Ramos (cell line): ENCODE results near the gene TMEM154.

Source experiments
- in situ Hi-C: fragments of 300-500 bp; cut with MboI; formaldehyde crosslinking; loops from one replicate; pipeline ENCODE4 v1.14.3; 2022; ENCODE audit warnings: low sequenced_read_pairs; ENCODE audit not compliant: unreplicated experiment

The TMEM154 gene

GRCh38 chr4:152679414-152680281, at the start of gene TMEM154:
Gene TMEM154 (minus strand): TSS chr4:152679997. CDS start chr4:152679933, 64 bp downstream.
- in situ Hi-C loops, result no loop called here

- in situ Hi-C loops, result no loop called here
Measured at GRCh38 chr4:152729466-152729865, 49.7 kb upstream of the TMEM154 start.

- in situ Hi-C loops, result no loop called here
Measured at GRCh38 chr4:152728343-152728742, 48.5 kb upstream of the TMEM154 start.

GRCh38 chr4:152727784-152728183, 48.0 kb upstream of the TMEM154 start:
- in situ Hi-C loops, result no loop called here

- in situ Hi-C loops, result no loop called here
Measured at GRCh38 chr4:152724494-152724893, 44.7 kb upstream of the TMEM154 start.

- in situ Hi-C loops, result no loop called here
Measured at GRCh38 chr4:152723236-152723635, 43.4 kb upstream of the TMEM154 start.

GRCh38 chr4:152719801-152720556, 40.2 kb upstream of the TMEM154 start:
- in situ Hi-C loops, result no loop called here

GRCh38 chr4:152719291-152719690, 39.5 kb upstream of the TMEM154 start:
- in situ Hi-C loops, result no loop called here

GRCh38 chr4:152715076-152715475, 35.3 kb upstream of the TMEM154 start:
- in situ Hi-C loops, result no loop called here

- in situ Hi-C loops, result no loop called here
Measured at GRCh38 chr4:152713951-152714705, 34.3 kb upstream of the TMEM154 start.

- in situ Hi-C loops, result no loop called here
Measured at GRCh38 chr4:152709675-152710438, 30.1 kb upstream of the TMEM154 start.

GRCh38 chr4:152708796-152709195, 29.0 kb upstream of the TMEM154 start:
- in situ Hi-C loops, result no loop called here

- in situ Hi-C loops, result no loop called here
Measured at GRCh38 chr4:152708361-152708760, 28.6 kb upstream of the TMEM154 start.

GRCh38 chr4:152707632-152708031, 27.8 kb upstream of the TMEM154 start:
- in situ Hi-C loops, result no loop called here

- in situ Hi-C loops, result no loop called here
Measured at GRCh38 chr4:152705903-152706302, 26.1 kb upstream of the TMEM154 start.

- in situ Hi-C loops, result no loop called here
Measured at GRCh38 chr4:152704788-152705187, 25.0 kb upstream of the TMEM154 start.

GRCh38 chr4:152700151-152700550, 20.4 kb upstream of the TMEM154 start:
- in situ Hi-C loops, result no loop called here

- in situ Hi-C loops, result no loop called here
Measured at GRCh38 chr4:152699313-152699712, 19.5 kb upstream of the TMEM154 start.

- in situ Hi-C loops, result no loop called here
Measured at GRCh38 chr4:152698089-152698499, 18.3 kb upstream of the TMEM154 start.
